Measurements from ENCODE around the gene GGACT. TPM values are rescaled to one million over a fixed set of nuclear protein-coding genes. Genes with fewer than 3 reads are reported as not detected.

The GGACT gene
- 10 to 100 TPM in 2 of 3 donors, 1 to 10 TPM in 1; 8.8 to 16.4 (median 15.1) TPM for total RNA-seq
- total RNA-seq (2013) = 8.3 TPM

DNA sequence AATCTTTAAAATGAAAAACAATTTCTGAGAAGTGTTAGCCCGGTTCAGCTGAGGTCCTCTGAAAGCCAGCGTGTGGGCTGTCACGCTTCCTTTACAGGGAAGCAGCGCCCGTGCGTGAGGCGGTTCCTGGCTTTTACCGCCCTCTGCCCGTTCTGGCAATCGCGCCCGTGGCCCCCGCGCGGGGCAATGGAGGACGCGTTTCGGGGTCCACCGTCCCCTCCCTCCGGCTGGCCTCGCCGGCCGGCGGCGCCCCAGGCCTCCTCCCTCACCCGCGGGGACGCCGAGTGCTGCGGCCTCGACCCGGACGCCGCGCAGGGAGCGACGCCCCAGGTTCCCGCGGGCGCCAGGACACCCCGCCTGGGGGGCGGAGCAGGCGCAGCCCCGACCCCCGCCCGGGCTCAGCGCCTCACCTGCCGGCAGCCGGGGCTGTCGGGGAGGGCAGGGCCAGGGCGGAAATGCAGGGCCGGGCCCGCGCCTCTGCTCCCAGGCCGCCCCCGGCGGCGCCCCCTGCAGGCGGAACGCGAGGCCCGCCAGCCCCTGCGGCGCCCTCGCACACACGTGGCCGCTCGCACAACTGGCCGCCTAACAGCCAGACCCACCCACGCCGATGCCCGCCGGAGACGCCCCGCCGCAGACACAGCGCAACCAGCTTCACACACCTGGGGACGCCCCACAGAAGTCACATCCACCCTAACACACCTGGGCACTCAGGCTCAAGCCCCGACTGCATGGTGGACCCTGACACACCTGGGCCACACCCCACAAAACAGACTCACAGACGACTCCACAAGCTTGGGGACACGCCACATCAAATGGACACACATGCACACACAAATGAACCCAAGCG, at the start of gene GGACT:
GGACT (minus strand) TSS at position 459 of the 847 bp plus-strand sequence. CDS start 56,198 bp downstream, outside the sequence.
- intact Hi-C loops (cut with micrococcal nuclease) = loop anchor here (1.0 to 5.0 kb wide), 2 partner anchors 15 to 84 kb away; partner anchors contain the start of gene TMTC4
- 9% methylated on average over 82 of the region's 82 CpGs for WGBS (ENCODE audit: insufficient coverage)
- no peaks in the 10 kb centered on the region for H3K36me3 ChIP-seq (ENCODE audit: control insufficient read depth, insufficient read depth, low read length)
- peak within 1 kb of the TSS; percentile 78 for H3K27ac ChIP-seq (ENCODE audit: low read length)
- H3K4me3 Mint-ChIP-seq = peak within 1 kb of the TSS; percentile 92
- ATAC-seq (peak; percentile 96), DNase-seq (peak; percentile 81 to 91)
- H3K4me1 Mint-ChIP-seq = peaks cover 25 to 26% of the 10 kb centered on the region in 2 donors
- peaks cover 15% of the 10 kb centered on the region for H3K4me1 ChIP-seq (ENCODE audit: control insufficient read depth, insufficient read depth, low read length)
- H3K9me3 ChIP-seq (ENCODE audit: control insufficient read depth, insufficient read depth, low read length) = no peaks in the 10 kb centered on the region
- H3K4me3 ChIP-seq (ENCODE audit: low read length) = peak within 1 kb of the TSS; percentile 63
- peak within 1 kb of the TSS; percentile 86 to 91 for H3K27ac Mint-ChIP-seq
- no peaks in the 10 kb centered on the region for H3K36me3 Mint-ChIP-seq
- TF ChIP-seq, protein P1, sequence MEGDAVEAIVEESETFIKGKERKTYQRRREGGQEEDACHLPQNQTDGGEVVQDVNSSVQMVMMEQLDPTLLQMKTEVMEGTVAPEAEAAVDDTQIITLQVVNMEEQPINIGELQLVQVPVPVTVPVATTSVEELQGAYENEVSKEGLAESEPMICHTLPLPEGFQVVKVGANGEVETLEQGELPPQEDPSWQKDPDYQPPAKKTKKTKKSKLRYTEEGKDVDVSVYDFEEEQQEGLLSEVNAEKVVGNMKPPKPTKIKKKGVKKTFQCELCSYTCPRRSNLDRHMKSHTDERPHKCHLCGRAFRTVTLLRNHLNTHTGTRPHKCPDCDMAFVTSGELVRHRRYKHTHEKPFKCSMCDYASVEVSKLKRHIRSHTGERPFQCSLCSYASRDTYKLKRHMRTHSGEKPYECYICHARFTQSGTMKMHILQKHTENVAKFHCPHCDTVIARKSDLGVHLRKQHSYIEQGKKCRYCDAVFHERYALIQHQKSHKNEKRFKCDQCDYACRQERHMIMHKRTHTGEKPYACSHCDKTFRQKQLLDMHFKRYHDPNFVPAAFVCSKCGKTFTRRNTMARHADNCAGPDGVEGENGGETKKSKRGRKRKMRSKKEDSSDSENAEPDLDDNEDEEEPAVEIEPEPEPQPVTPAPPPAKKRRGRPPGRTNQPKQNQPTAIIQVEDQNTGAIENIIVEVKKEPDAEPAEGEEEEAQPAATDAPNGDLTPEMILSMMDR (IDR thresholded peaks at IDR 0.05) = peak; percentile 82
- H3K9me3 Mint-ChIP-seq = no peaks in the 10 kb centered on the region
- H3K27me3 ChIP-seq (ENCODE audit: control insufficient read depth, insufficient read depth, low read length) = no peaks in the 10 kb centered on the region
- no peaks in the 10 kb centered on the region for H3K27me3 Mint-ChIP-seq (ENCODE audit: low read depth in 2 of 2)

DNA sequence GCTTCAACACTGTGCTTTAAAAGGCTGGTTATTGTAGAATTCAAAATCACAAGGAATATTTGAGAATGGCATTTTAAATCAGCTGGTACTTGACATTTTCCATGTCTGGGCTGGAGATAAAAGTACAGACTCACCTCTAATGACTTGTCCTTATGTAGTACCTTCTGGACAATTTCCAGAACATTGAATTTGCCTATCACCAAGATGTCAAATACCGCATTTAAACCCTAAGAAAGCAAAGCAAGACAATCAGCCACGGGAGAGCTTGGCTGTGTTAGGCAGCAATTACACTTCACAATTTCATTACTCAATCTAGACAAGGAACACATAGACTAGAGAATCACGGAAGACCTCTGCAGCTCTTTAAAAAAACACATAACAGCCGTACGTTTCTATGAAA, 49.2 kb upstream of the GGACT start:
- H3K36me3 ChIP-seq (ENCODE audit: control insufficient read depth, insufficient read depth, low read length) = peaks cover 26% of the 10 kb centered on the region

DNA sequence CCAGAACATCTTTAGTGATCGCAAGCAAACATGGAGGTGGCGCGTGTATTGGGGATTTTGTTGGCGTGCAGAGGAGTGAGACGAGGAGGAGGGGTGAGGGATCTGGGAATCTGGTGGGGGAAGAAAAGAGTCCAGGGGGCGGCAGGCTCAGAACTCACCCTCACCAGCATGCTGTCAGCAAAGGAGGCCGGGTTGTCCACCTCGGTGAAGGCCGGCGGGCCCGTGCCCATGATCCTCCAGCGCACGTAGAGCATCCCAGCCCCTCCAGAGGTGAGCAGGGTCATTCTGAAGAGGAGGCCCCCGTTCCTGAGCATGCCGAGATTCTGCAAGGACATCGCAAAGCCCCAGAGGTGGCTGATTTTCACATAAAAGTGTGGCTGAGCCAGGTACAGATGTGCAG, 48.8 kb upstream of the GGACT start:
- H3K4me1 ChIP-seq (ENCODE audit: control insufficient read depth, insufficient read depth, low read length) = no peaks in the 10 kb centered on the region
- H3K36me3 ChIP-seq (ENCODE audit: control insufficient read depth, insufficient read depth, low read length) = peaks cover 26% of the 10 kb centered on the region
- peak overlapping the region in 1 of 2 donors; percentile 45 for H3K27ac Mint-ChIP-seq
- no peaks in the 10 kb centered on the region for H3K9me3 ChIP-seq (ENCODE audit: control insufficient read depth, insufficient read depth, low read length)
- DNase-seq = no peak
- no peaks in the 10 kb centered on the region for H3K9me3 Mint-ChIP-seq
- H3K4me1 Mint-ChIP-seq = no peaks in the 10 kb centered on the region
- H3K4me3 ChIP-seq (ENCODE audit: low read length) = no peak overlapping the region
- H3K27me3 ChIP-seq (ENCODE audit: control insufficient read depth, insufficient read depth, low read length) = no peaks in the 10 kb centered on the region
- TF ChIP-seq, protein P1 (IDR thresholded peaks at IDR 0.05) = no peak
- 94% methylated on average over 16 of the region's 16 CpGs for WGBS (ENCODE audit: insufficient coverage)
- peaks cover 13% of the 10 kb centered on the region for H3K36me3 Mint-ChIP-seq
- no peaks in the 10 kb centered on the region for H3K27me3 Mint-ChIP-seq (ENCODE audit: low read depth in 2 of 2)
- no peak for ATAC-seq
- H3K4me3 Mint-ChIP-seq = no peak overlapping the region
- intact Hi-C loops (cut with micrococcal nuclease) = no loop called here
- H3K27ac ChIP-seq (ENCODE audit: low read length) = no peak overlapping the region

More for the DNA sequence above, 49.2 kb upstream of the GGACT start:
- H3K27me3 Mint-ChIP-seq (ENCODE audit: low read depth in 2 of 2) = no peaks in the 10 kb centered on the region
- intact Hi-C loops (cut with micrococcal nuclease) = no loop called here
- ATAC-seq (no peak), DNase-seq (no peak)
- no peaks in the 10 kb centered on the region for H3K9me3 ChIP-seq (ENCODE audit: control insufficient read depth, insufficient read depth, low read length)
- no peak overlapping the region for H3K4me3 Mint-ChIP-seq
- TF ChIP-seq, protein P1 (IDR thresholded peaks at IDR 0.05) = no peak
- H3K27ac ChIP-seq (ENCODE audit: low read length) = no peak overlapping the region
- no peak overlapping the region for H3K27ac Mint-ChIP-seq
- H3K36me3 Mint-ChIP-seq = peaks cover 13% of the 10 kb centered on the region
- H3K9me3 Mint-ChIP-seq = no peaks in the 10 kb centered on the region
- H3K4me3 ChIP-seq (ENCODE audit: low read length) = no peak overlapping the region
- no peaks in the 10 kb centered on the region for H3K4me1 Mint-ChIP-seq
- H3K27me3 ChIP-seq (ENCODE audit: control insufficient read depth, insufficient read depth, low read length) = no peaks in the 10 kb centered on the region
- no peaks in the 10 kb centered on the region for H3K4me1 ChIP-seq (ENCODE audit: control insufficient read depth, insufficient read depth, low read length)
- WGBS (ENCODE audit: insufficient coverage) = 93% methylated on average over 2 of the region's 5 CpGs

Measured in natural killer cell (primary cell).